Esophagus squamous epithelium (tissue), 5 donors: ENCODE results near the gene MXD3. TPM values are rescaled to one million over a fixed set of nuclear protein-coding genes. Genes with fewer than 3 reads are reported as not detected.
"Not testable (repeated sequence)": the region's sequence is repeated elsewhere in the genome, so short reads cannot be mapped to it uniquely, and the experiment has no call there.

Experiments
- DNase-seq: peaks from one replicate; lab custom pipeline; 2025; lab: John Stamatoyannopoulos, UW
- H3K27ac ChIP-seq, 4 donors: fragments of 200-600 bp; sonication (generic); one replicate each; pipeline ENCODE4 v1.5.1; 2016 to 2019; ENCODE audit warnings: mild to moderate bottlenecking in 1 of 4
- H3K27me3 ChIP-seq, 4 donors: fragments of 200-600 bp; sonication (generic); 1 replicate in 3 of 4; 2 replicates in 1 of 4; pipeline versions ENCODE4 v1.5.1 to v1.6.0; 2017 to 2021; ENCODE audit warnings: antibody characterized with exemption in 1 of 4
- H3K36me3 ChIP-seq, 3 donors: fragments of 200-600 bp; sonication (generic); one replicate each; pipeline ENCODE4 v1.5.1; 2016 to 2019
- H3K4me1 ChIP-seq, 3 donors: fragments of 200-600 bp; sonication (generic); one replicate each; pipeline ENCODE4 v1.5.1; 2017 to 2019
- H3K4me3 ChIP-seq, 4 donors: fragments of 200-600 bp; sonication (generic); 1 replicate in 3 of 4; 2 replicates in 1 of 4; pipeline ENCODE4 v1.5.1; 2016 to 2019; ENCODE audit warnings: mild to moderate bottlenecking in 2 of 4, moderate library complexity in 1 of 4
- H3K9me3 ChIP-seq, 3 donors: fragments of 200-600 bp; sonication (generic); one replicate each; pipeline ENCODE4 v1.5.1; 2016 to 2019
- POLR2A ChIP-seq, 4 donors: fragments of 450-650 bp; IDR thresholded peaks; one replicate each; pipeline ENCODE4 v1.6.1; 2017; ENCODE audit warnings: antibody characterized with exemption in 4 of 4, mild to moderate bottlenecking in 4 of 4, moderate library complexity in 3 of 4
- WGBS, 2 donors: methylation state at CpG; one replicate each; pipeline ENCODE4 v1.1.5; 2018; 5-methylcytosine and 5-hydroxymethylcytosine counted together
- intact Hi-C: fragments of 100-400 bp; cut with DNase I; formaldehyde crosslinking; loops from one replicate; pipeline ENCODE4 v1.15.0; 2022
- total RNA-seq, 4 donors: library from RNA; depleted of rRNA; stranded (reverse); fragments of >200 nt; gene quantifications; one replicate each; pipeline ENCODE4 v1.1.0, GENCODE V29; 2016
- TF ChIP-seq, protein P1 (sequence below), 6 experiments: fragments of 450-650 bp in 4 of 6; fragments of 200-600 bp in 2 of 6; sonication (generic) in 2 of 6; IDR thresholded peaks; one replicate each; pipeline ENCODE4 v1.5.1; 2016 to 2019; ENCODE audit warnings: antibody characterized with exemption in 6 of 6, mild to moderate bottlenecking in 4 of 6, moderate library complexity in 4 of 6
- donor health status: DM: yes; HTN: yes; CAD: no.

Gene MXD3, protein sequence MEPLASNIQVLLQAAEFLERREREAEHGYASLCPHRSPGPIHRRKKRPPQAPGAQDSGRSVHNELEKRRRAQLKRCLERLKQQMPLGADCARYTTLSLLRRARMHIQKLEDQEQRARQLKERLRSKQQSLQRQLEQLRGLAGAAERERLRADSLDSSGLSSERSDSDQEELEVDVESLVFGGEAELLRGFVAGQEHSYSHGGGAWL
- 10 to 100 TPM in 2 of 4 donors, 1 to 10 TPM in 2; 7.4 to 15.3 (median 9.5) TPM for total RNA-seq

DNA sequence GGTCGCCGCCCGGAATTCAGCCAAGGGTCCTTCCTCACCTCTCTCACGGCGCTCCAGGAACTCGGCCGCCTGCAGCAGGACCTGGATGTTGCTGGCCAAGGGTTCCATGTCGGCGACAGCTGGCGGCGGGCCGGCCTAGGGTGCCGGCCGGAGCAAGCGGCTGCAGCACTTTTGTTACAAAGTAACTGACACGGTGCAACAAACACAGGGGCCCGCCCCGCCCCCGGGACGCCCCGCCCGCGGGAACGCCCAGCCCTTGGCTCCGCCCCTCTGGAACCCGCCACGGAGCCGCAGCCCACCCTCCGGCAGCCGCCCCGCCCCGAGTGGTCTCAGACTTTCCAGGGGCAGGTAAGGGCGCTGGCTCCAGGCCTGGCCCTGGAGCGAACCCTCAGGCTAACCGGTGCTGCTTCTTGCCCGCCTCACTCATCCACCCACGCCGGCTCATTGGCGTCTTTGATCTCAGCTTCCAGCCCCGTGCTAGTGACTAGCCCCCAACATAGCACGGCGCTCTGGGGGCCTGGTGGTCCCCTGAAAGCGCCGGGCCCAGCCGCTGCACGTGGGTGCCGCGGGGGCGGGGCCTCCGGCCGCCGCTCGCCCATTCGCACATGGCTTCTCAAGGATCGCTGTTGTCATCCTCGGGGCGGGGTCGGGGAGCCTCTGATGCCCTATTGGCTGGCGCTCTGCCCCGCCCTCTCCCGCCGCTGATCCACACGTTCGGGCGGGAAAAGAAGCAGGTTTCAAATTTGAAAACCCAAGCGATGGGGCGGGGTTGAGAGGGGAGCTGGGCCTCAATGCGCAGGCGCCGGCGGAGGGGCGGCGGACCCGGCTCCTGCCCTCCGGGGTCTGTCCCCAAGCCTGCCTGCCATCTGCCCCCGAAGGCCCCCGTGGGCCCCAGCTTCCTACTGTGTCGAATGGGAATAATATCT is at the start of gene MXD3:
Gene MXD3 (minus strand): TSS at position 176 of the 926 bp plus-strand sequence. CDS start 68 bp downstream, at position 108.
- Histone ChIP-seq H3K4me1 (peaks cover 27 to 57% (median 28%) of the 10 kb centered on the region in 3 donors), H3K36me3 (peaks cover 4 to 36% (median 5%) of the 10 kb centered on the region in 3 donors), H3K27ac (peak within 1 kb of the TSS; percentile 62 to 87 (median 72)), H3K4me3 (peak within 1 kb of the TSS; percentile 40 to 71 (median 56)), H3K9me3 (no peaks in the 10 kb centered on the region), H3K27me3 (no peaks in the 10 kb centered on the region)
- WGBS, 2 donors, result 0 to 2% methylated on average over 5 to 11 of the region's 78 CpGs
- intact Hi-C loops, result loop anchor here (10.0 kb wide), 3 partner anchors 83 to 183 kb away; partner anchors contain the start of gene PDLIM7
- TF ChIP-seq, protein P1, sequence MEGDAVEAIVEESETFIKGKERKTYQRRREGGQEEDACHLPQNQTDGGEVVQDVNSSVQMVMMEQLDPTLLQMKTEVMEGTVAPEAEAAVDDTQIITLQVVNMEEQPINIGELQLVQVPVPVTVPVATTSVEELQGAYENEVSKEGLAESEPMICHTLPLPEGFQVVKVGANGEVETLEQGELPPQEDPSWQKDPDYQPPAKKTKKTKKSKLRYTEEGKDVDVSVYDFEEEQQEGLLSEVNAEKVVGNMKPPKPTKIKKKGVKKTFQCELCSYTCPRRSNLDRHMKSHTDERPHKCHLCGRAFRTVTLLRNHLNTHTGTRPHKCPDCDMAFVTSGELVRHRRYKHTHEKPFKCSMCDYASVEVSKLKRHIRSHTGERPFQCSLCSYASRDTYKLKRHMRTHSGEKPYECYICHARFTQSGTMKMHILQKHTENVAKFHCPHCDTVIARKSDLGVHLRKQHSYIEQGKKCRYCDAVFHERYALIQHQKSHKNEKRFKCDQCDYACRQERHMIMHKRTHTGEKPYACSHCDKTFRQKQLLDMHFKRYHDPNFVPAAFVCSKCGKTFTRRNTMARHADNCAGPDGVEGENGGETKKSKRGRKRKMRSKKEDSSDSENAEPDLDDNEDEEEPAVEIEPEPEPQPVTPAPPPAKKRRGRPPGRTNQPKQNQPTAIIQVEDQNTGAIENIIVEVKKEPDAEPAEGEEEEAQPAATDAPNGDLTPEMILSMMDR (IDR thresholded peaks at IDR 0.05), result no peak
- peak in 1 of 4 donors; percentile 38 for TF ChIP-seq POLR2A (IDR thresholded peaks at IDR 0.05)
- peak; percentile 76 for DNase-seq

DNA sequence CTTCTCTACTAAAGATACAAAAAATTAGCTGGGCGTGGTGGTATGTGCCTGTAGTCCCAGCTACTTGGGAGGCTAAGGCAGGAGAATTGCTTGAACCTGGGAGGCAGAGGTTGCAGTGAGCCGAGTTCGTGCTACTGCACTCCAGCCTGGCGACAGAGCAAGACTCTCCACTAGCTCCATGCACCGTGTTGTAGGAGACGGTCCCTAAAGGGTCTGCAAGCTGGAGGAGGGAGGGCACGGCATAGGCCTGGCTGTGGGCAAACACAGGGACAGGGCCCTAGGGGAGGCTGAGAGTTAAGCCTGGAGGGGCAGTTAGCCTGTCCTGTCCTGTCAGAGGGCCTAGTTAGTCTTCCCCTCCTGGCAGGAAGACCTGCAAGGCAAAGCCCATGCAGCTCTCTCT is 49.0 kb upstream of the MXD3 start:
- H3K4me3 ChIP-seq, H3K27ac ChIP-seq, H3K9me3 ChIP-seq, intact Hi-C loops, DNase-seq, H3K36me3 ChIP-seq, H3K27me3 ChIP-seq: not testable (repeated sequence)
- 93 to 96% methylated on average over 7 of the region's 7 CpGs for WGBS, 2 donors
- H3K4me1 ChIP-seq, result peaks cover 39 to 84% (median 49%) of the 10 kb centered on the region in 3 donors

DNA sequence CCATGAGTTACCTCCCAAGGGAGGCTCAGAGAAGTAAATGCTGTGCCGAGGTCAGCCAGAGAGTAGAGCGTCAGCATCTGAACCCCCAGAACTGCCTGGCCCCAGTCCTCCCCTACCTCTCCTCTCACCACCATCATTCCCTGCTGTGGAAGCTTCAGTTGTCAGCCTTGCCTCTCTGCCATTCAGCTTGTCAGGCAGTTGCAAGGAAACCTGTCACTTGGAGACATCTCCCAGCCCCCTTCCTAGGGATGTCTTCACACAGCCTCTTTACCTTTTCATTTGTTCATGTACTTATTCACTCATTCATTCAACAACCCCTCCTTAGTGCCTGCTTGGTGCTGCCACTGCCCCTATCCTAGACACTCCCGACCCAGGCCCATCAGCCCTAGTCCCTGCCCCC is 48.2 kb upstream of the MXD3 start:
- peaks cover 36 to 79% (median 49%) of the 10 kb centered on the region in 3 donors for H3K4me1 ChIP-seq
- intact Hi-C loops, result no loop called here
- no peaks in the 10 kb centered on the region for H3K27me3 ChIP-seq
- no peak for DNase-seq
- H3K36me3 ChIP-seq, result no peaks in the 10 kb centered on the region
- no peak overlapping the region for H3K27ac ChIP-seq
- TF ChIP-seq, protein P1 (IDR thresholded peaks at IDR 0.05), result no peak
- TF ChIP-seq POLR2A (IDR thresholded peaks at IDR 0.05), result no peak
- no peak overlapping the region for H3K4me3 ChIP-seq
- no peaks in the 10 kb centered on the region for H3K9me3 ChIP-seq
- 80 to 82% methylated on average over 2 to 3 of the region's 3 CpGs for WGBS, 2 donors

DNA sequence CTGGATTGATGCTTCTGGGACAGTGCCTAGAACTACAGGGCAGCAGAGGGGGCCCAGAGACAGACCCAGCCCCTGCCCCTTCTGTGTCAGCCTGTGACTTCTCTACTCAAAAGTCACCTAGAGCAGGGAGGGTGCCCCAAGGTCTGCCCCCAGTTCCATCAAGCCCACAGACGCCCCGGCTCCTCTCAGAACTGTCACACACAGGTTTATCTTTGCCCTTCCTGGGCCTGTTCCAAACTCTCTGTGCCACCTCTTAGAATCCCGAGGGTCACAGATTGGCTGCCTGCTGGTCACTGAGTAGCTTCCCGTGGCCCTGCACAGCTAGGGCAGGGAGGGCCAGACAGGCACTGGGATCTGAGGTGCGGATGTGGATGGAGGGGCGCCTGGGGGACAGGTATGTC is 47.8 kb upstream of the MXD3 start:
- no peak for DNase-seq
- 82 to 91% methylated on average over 3 to 4 of the region's 6 CpGs for WGBS, 2 donors
- Histone ChIP-seq H3K4me1 (peaks cover 36 to 75% (median 49%) of the 10 kb centered on the region in 3 donors), H3K4me3 (no peak overlapping the region), H3K27ac (no peak overlapping the region), H3K9me3 (no peaks in the 10 kb centered on the region), H3K36me3 (no peaks in the 10 kb centered on the region), H3K27me3 (no peaks in the 10 kb centered on the region)
- intact Hi-C loops, result no loop called here
- TF ChIP-seq, protein P1 (IDR thresholded peaks at IDR 0.05), result no peak

DNA sequence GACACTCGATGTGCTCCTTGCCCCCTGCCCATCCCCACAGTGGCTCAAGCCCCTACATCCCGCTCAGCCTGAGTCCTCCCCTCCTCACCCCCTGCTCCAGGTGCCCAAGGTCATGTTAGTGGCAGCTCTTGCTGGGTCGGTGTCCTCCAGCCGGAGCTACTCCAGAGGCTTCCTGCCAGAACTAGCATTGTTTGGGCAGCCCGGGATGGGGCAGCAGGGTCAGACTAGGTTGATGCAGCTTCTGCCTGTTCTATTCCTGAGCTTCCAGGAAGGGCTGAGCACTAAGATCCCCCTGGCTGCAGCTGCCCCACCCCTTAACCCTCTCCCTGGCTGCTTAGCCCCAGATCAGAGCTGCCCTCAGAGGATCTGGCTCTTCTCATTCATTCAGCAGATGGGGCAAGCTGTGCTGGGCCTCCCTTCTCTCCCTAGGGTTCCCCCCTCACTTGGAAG is 46.7 kb upstream of the MXD3 start:
- no peaks in the 10 kb centered on the region for H3K27me3 ChIP-seq
- H3K4me3 ChIP-seq, result peak overlapping the region; percentile 34 to 63 (median 50)
- intact Hi-C loops, result no loop called here
- 17 to 33% methylated on average over 2 to 4 of the region's 5 CpGs for WGBS, 2 donors
- peaks cover 26 to 64% (median 43%) of the 10 kb centered on the region in 3 donors for H3K4me1 ChIP-seq
- TF ChIP-seq, protein P1 (IDR thresholded peaks at IDR 0.05), result no peak
- no peak for TF ChIP-seq POLR2A (IDR thresholded peaks at IDR 0.05)
- H3K27ac ChIP-seq, result peak overlapping the region; percentile 41 to 76 (median 71)
- no peaks in the 10 kb centered on the region for H3K36me3 ChIP-seq
- no peaks in the 10 kb centered on the region for H3K9me3 ChIP-seq
- DNase-seq, result no peak
